ENCODE data around the gene GAST. TPM values are rescaled to one million over a fixed set of nuclear protein-coding genes. Genes with fewer than 3 reads are reported as not detected.

Gene GAST
- polyA plus RNA-seq, 2 of the 4 experiments (the other 2 are of a cell fraction), result not detected

DNA sequence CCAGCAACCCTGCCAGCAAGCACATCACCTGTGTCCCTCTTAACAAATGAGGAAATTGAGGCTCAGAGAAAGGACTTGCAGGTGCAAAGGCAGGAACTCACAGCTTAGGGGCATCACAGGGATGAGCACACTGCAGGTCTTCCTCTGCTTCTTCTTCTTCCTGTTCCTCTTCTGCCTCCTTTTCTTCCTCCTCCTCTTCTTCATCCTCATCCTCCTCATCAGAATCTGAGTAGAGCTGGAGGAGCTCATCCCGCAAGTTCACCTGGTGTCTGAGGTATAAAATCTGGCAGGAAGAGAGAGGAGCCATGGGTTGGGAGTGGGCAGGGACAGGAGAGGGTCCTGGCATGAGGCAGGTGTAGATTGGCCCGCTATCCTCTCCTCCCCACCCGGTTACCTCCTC, 19.7 kb downstream of the GAST start:
- Histone ChIP-seq H3K9me3 (no peaks in the 10 kb centered on the region), H3K4me2 (no peak overlapping the region), H3K4me3 (no peak overlapping the region), H3K27ac (no peak overlapping the region), H3K4me1 (peaks cover 9% of the 10 kb centered on the region; the same call in 1 of the 3 replicates)
- ChIA-PET CTCF (interaction anchor here (0.8 to 96.0 kb wide), 4 partner anchors 36 to 228 kb away, joined by 3 to 3262 read pairs (median 10); partner anchors contain the start of genes FKBP10, JUP and P3H4), POLR2A (interaction anchor here (1.5 kb wide), 1 partner anchor 61 kb away, joined by 3 read pairs; no protein-coding TSS in a partner anchor)
- FAIRE-seq (no peak), DNase-seq (ENCODE audit: low read depth in 1 of 2, low spot score in 1 of 2) (no peak), ATAC-seq (no peak)
- WGBS (ENCODE audit: missing lambda C conversion rate), result 36% methylated on average over 3 of the region's 3 CpGs
- no peak for TF ChIP-seq ELK1 (IDR thresholded peaks at IDR 0.05; ENCODE audit: low read depth, low read length)
- no peak for TF ChIP-seq BHLHE40 (IDR thresholded peaks at IDR 0.05; ENCODE audit: low read depth, low read length)
- TF ChIP-seq KDM5A (IDR thresholded peaks at IDR 0.05), result no peak
- no peak for TF ChIP-seq CBX8 (IDR thresholded peaks at IDR 0.05)
- TF ChIP-seq POLR2AphosphoS2 (conservative IDR thresholded peaks at IDR 0.05; ENCODE audit: low read length), result no peak
- TF ChIP-seq KDM1A (IDR thresholded peaks at IDR 0.05; ENCODE audit: low read depth), result no peak
- no peak for TF ChIP-seq POLR2A (IDR thresholded peaks at IDR 0.05; ENCODE audit: low read length)
- no peak for TF ChIP-seq RFX5 (IDR thresholded peaks at IDR 0.05)
- TF ChIP-seq, protein P1, sequence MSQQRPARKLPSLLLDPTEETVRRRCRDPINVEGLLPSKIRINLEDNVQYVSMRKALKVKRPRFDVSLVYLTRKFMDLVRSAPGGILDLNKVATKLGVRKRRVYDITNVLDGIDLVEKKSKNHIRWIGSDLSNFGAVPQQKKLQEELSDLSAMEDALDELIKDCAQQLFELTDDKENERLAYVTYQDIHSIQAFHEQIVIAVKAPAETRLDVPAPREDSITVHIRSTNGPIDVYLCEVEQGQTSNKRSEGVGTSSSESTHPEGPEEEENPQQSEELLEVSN (IDR thresholded peaks at IDR 0.05; ENCODE audit: borderline replicate concordance, low read depth), result no peak
- TF ChIP-seq REST (IDR thresholded peaks at IDR 0.05), result no peak
- no peak for TF ChIP-seq HOXB5 (CRISPR knock-in tag; IDR thresholded peaks at IDR 0.05)
- TF ChIP-seq MAX (IDR thresholded peaks at IDR 0.05), result no peak
- TF ChIP-seq SREBF2 (IDR thresholded peaks at IDR 0.05), result no peak
- TF ChIP-seq RNF2 (IDR thresholded peaks at IDR 0.05; ENCODE audit: borderline replicate concordance, low read depth), result no peak
- TF ChIP-seq HOXB13 (CRISPR knock-in tag; IDR thresholded peaks at IDR 0.05; ENCODE audit: low read depth), result no peak

DNA sequence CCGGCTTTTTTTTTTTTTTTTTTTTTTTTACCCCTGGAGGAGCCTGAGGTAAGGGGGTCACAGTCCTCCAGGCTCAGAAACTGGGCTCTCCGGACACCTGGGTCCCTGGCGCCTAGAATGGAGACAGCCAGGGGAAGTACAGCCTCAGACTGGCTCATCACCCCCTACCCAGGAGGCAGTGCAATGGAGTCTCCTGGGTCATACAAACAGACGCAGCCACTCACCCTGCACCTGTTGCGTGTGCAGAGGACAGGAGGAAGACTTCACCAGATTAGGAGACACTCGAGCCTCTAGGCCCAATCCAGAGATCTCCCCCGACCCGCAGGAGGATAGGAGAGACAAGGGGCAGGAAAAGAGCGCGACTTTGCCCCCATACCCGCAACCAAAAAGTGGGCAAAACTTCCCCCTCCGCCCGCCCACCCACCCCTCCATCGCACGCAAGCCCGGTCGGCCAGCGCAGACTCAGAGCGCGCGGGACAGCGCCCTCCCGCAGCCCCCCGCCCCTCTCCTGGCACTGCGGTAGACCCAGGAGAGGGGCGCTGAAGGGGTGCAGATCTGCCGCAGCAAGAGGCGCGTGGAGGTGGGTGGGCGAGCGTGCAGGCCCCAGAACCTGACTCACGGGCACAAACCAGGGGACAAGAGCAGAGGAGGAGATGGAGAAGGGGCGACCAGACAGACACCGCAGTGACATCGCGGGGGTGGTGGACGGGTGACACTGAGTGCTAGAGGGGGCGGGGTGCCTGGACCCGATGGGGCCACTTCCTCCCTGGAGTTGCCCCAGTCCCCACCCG, 21.4 kb downstream of the GAST start:
- peak; percentile 1 to 2; a peak in 3 of 6 replicates for ATAC-seq
- Histone ChIP-seq H3K4me1 (peaks cover 20% of the 10 kb centered on the region), H3K27ac (peak overlapping the region in 1 of 2 experiments; percentile 90; a peak in 4 of 6 replicates), H3K4me2 (peak overlapping the region; percentile 98), H3K9me3 (no peaks in the 10 kb centered on the region), H3K4me3 (peak overlapping the region; percentile 57)
- WGBS (ENCODE audit: missing lambda C conversion rate), result 74% methylated on average over 39 of the region's 40 CpGs
- CTCF ChIA-PET, result interaction anchor here (0.9 to 96.0 kb wide), 7 partner anchors 8 to 384 kb away, joined by 3 to 3262 read pairs (median 7); partner anchors contain the start of genes FKBP10, JUP and P3H4
- no peak for FAIRE-seq
- DNase-seq (ENCODE audit: low read depth in 1 of 2, low spot score in 1 of 2), result no peak
- POLR2A ChIA-PET, result interaction anchor here (0.5 to 1.6 kb wide), 24 partner anchors 9 to 225 kb away, joined by 3 to 12 read pairs (median 4); partner anchors contain the start of genes ACLY, JUP and P3H4
- TF ChIP-seq MAFK (IDR thresholded peaks at IDR 0.05; ENCODE audit: partially characterized antibody) (no peak), ZFP36 (IDR thresholded peaks at IDR 0.05; ENCODE audit: borderline replicate concordance, partially characterized antibody) (no peak), MAX (IDR thresholded peaks at IDR 0.05) (no peak), ZSCAN20 (CRISPR knock-in tag; IDR thresholded peaks at IDR 0.05) (no peak), NFE2L2 (conservative IDR thresholded peaks at IDR 0.05; ENCODE audit: low read length) (no peak), ZNF302 (CRISPR knock-in tag; IDR thresholded peaks at IDR 0.05) (no peak), ELK1 (IDR thresholded peaks at IDR 0.05; ENCODE audit: low read depth, low read length) (no peak), HDAC2 (IDR thresholded peaks at IDR 0.05) (no peak), ATOH8 (CRISPR knock-in tag; IDR thresholded peaks at IDR 0.05; ENCODE audit: low read depth) (no peak), RNF2 (IDR thresholded peaks at IDR 0.05; ENCODE audit: borderline replicate concordance, low read depth) (no peak), JUNB (IDR thresholded peaks at IDR 0.05) (no peak), CBX8 (IDR thresholded peaks at IDR 0.05) (no peak), HMGXB4 (CRISPR knock-in tag; IDR thresholded peaks at IDR 0.05; ENCODE audit: borderline replicate concordance) (no peak), SREBF2 (IDR thresholded peaks at IDR 0.05) (no peak), RCOR1 (IDR thresholded peaks at IDR 0.05; ENCODE audit: low read depth, low read length) (no peak), JUN (IDR thresholded peaks at IDR 0.05) (no peak)

Measured in A549 (cell line).